GM19455 (cell line): ENCODE data around the gene MEAF6.
A peak's percentile ranks its signal among the peaks of the same experiment; 100 is the strongest.

Experiments used
- ATAC-seq: cut with Tn5 transposase; IDR thresholded peaks from one replicate; pipeline ENCODE4 v1.9.1; 2021; ENCODE audit not compliant: unreplicated experiment

Gene MEAF6

DNA sequence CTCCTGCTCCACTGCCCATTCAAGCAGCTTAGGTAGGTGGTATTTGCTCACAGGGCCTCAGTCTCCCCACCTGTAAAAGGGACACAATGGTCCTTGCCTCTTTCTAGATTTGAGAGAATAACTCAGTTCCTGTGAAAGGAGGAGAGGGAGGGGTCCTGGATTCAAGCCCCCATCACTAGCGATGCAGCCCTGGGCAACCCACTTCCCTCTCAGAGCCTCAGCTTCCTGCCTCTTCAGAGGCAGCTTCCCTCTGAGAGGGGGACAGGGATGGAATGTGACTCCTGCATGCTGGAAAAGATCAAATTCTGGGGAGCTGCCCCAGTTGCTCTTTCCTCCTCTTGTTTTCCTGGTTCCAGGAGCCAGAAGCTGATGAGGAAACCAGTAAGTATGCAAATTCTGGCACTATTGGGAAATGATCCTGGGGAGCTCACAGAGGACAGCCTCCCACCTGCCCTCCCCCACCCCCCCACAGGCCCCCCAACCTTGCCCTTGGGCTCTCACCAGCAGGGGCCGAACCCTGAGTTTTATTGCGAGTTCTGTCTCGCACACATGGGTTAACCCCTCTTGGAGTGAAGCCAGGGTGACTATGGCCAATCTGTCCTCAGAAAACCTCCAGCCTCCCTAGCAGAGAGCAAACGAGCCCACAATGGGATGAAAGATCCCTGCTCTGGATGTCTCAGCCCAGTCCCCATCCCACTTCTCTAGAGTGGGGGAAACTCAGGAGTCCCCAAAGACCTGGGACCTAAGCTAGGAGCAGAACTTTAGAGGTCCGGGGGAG, 28.5 kb downstream of the MEAF6 start:
- ATAC-seq: no peak

DNA sequence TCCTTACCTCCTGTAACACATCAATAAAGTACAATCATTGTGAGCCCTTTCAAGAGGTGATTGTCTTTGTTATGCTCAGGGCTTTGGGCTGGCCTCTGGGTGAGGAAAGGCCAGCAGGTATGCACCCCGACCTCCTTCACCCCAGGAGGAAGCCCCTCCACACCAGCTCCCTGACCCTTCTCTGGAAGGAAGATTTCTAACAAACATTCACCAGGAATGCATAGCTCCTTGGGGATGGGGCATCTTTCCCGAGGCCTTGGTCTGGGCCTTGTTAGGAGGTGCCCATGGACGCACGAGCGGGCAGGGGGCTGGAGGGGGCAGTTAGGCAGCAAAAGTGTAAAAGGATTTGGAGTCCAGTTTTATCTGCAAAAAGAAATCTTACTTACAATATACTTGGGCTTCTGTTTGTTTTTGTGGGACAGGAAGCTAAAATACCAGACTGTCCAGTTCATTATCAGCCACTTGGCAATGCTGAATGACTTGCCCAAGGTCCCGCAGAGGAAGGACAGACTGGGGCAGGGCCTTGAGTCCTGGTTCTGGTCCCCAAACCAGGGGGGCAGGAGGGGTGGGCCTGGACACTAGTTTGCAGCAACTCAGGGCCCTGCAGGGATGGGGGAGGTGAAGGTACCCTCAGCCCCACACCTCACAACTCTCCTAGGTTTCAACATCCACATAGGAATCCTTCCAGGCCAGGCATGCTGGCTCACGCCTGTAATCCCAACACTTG, 30.1 kb downstream of the MEAF6 start:
- ATAC-seq: no peak

DNA sequence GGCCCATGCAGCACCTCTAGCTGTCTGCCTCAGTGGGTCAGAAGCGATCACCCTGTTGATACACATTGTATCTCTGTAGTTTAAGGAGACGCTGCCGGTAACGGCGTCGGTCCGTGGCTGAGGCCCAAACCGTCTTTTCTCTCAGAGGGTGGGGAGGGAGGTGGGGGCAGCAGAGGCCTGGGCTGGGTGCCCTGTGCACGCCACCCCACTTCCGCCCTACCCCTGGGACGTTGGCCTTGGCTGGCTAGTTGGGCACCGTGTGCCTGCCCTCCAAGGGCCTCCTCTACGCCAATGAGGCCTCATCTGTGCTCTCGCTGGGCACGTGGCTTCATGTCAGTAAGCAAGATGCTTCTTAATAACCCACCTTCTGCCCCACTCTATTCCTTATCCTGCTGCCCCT, 30.8 kb downstream of the MEAF6 start:
- no peak for ATAC-seq

DNA sequence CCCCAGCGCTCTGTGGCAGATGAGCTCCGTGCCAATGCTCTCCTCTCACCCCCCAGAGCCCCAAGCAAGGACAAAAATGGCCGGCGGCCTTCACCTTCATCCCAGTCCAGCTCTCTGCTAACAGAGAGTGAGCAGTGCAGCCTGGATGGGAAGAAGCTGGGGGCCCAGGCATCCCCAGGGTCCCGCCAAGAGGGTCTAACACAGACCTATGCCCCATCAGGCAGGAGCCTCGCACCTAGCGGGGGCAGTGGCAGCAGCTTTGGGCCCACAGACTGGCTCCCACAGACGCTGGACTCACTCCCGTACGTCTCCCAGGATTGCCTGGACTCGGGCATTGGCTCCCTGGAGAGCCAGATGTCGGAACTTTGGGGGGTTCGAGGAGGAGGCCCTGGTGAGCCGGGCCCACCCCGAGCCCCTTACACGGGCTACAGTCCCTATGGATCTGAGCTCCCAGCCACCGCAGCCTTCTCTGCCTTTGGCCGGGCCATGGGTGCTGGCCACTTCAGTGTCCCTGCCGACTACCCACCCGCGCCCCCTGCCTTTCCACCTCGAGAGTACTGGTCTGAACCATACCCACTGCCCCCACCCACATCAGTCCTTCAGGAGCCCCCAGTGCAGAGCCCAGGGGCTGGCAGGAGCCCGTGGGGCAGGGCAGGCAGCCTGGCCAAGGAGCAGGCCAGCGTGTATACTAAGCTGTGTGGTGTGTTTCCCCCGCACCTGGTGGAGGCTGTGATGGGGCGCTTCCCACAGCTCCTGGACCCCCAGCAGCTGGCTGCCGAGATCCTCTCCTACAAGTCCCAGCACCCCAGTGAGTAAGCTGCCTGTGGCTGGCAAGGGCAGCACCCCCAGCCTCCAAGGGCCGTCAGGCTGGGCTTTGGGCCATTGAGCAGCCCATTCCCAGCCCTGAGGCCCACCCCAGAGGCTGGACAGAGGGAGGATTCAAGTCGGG, 31.5 kb downstream of the MEAF6 start:
- ATAC-seq: no peak

DNA sequence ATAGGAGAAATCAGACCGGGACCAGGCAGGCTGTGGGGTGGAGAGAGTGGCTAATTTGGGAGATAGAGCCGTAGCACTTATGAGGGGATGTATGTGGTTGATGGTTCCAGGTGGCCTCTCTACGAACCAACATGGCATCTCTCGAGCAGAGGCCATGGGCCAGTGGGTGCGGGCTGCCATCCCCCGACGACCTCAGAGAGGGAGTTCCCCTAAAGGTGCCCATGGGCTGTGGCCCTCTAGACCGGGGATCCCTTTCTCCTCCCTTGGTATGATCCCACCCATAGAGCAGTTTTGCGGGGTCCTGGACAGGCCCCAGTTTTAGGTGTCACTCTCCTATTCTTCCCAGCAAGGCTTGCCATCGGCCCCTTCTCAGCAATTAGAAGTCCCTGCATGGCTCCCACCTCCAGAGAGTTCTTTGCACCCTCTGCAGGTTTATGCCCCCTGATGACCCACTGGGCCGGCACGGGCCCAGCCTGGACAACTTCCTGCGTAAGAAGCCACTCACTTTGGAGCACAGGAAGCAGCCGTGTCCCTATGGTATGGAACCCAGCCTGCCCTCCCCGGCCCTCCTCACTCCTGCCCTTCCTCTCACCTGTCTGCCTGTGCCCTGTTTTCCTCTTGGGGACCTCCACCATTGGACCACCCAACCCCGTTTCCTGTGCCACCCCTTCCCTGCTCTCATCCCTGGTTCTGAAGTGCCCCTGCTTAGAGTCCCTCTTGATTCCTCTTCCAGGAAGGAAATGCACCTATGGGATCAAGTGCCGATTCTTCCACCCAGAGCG, 32.4 kb downstream of the MEAF6 start:
- no peak for ATAC-seq

DNA sequence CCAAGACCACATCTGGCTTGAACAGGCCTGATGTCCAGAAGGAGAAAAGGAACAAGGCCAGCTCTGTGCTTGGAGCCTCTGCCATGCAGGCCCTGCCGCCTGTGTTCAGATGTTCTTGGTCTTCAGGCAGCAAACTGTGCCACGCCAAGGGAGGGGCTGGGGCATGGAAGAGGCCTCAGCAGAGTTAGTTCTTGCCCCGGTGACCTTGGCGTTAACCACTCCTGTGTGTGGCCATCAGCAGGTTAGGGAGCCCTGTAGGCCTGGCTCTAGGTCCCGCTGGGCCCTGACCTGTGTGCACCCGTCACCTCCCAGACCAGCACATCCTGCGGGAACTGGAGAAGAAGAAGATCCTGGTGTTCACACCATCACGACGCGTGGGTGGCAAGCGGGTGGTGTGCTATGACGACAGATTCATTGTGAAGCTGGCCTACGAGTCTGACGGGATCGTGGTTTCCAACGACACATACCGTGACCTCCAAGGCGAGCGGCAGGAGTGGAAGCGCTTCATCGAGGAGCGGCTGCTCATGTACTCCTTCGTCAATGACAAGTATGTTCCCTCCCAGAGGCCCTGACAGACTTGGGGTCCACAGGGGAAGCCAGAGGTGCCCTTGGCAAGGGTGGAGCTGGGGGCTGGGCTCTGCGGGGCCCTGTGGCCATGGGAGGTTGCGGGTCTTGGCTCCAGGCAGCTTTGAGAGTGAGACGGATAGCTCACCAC, 33.1 kb downstream of the MEAF6 start:
- ATAC-seq: no peak

DNA sequence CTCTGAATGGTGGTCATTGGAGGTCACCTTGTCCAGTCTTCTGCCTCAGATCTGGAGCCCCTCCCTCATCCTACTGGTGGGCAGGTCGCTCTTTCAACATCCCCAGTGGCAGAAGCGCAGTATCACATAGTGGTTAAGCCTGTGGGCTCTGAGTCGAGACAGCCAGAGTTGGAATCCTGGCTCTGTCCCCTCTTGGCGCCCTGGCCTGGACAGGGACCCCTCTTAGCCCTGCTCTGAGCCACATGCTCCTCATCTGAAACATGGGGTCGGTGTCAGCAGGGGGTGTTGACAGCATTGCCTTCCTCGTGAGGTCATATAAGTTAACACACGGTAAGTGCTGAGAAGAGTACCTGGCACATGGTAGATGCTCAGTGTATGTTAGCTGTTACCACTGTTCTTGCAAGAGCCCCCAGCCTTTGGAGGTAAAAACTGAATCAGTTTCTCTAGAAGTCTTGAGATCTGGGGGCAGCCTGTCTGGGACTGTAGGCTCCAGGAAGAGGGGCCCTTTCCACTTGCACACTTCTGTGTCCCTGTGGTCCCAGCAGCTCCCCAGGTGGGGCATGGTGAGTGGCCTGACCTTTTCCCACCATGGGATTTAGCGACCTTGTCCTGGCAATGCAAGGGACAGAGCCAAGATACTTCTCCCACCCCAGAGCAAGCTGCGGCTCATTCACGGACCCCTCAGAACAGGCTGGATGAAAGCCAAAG, 33.8 kb downstream of the MEAF6 start:
- ATAC-seq: no peak

DNA sequence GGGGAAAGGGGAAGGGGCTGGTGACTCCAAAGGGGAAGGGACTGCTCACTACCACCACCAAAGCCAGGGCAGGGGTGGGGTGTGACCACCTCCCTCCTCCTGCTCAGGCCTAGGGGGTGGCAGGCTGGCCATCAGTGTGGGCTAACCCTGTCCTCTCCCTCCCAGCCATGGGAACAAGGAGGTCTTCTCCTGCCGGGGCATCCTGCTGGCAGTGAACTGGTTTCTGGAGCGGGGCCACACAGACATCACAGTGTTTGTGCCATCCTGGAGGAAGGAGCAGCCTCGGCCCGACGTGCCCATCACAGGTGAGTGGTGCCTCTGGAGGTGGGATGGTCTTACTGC, 34.5 kb downstream of the MEAF6 start:
- ATAC-seq: no peak

DNA sequence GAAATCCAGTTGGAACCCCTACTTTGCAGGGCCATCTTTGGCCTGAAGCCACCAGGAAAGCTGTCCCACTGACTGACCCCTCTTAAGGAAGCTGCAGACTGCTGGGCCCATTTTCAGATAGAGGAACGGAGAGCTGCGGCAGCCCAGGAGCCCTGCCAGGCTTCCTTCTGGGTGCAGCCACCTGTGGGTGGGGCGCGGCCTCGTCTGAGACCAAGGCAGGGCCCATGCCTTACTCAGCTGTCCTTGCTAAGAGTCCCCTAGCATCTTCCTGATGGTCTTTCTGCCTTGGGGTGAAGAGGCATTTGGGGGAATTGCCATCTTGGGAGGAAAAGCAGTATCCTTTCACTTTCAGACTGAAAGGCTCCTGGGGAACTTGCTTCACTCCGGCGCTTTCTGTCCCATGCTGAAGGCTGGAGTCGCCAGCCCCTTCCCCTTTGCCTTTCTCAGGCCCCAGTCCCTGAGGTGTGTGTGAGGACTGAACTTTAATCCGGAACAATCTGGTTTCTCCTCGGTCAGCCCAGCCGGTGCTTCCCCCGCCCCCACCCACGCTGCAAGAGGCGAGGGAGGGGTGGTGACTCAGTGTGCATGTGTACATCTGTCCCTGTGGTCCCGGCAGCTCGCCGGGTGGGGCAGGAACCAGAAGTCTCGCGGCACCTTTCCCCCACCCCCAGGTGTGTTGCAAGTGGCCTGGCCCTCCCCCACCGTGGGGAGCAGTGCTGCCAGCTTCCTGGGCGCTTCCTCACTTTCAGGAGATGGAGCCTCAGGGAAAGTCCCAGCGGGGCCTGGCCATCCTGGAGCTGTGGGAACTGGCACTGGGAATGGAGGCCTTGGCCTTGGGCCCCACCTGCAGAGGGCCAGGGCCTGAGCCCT, 35.1 kb downstream of the MEAF6 start:
- no peak for ATAC-seq

DNA sequence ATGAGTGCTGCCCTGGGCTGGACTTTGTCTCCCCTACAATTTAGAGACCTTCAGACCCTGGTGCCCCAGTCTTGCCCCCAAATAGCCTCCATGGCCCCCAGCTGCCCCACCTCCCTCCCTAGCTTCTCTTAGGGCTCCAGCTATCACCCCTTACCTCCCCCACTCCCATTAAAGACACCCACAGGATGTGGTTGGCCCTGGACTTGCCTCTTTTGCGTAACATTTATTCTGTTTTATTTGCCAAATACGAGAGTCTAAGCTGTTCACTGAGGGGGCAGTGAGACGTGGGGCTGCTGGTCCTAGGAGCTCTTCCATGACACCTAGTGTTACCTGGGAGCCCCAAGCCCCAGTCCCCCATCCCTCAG, 35.7 kb downstream of the MEAF6 start:
- ATAC-seq: no peak

DNA sequence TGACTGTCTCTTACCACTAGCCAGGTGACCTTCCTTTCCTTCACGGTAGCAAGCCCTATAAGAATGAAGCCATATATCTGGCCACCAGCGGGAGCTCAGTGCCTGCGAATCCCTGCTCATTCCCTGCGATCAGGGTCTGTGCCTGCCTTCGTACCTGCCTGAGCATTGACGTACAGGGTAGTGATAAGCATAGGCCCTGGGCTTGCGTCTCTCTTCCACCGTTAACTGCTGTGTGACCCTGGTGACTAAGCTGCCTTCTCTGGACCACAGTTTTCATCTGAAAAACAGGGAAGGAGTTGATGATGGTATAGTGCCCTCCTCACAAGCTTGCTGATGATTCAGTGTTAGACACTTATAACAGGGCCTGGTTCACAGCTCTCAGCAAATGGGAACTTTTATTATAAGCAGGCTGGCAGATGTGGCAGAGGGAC, 36.1 kb downstream of the MEAF6 start:
- no peak for ATAC-seq

DNA sequence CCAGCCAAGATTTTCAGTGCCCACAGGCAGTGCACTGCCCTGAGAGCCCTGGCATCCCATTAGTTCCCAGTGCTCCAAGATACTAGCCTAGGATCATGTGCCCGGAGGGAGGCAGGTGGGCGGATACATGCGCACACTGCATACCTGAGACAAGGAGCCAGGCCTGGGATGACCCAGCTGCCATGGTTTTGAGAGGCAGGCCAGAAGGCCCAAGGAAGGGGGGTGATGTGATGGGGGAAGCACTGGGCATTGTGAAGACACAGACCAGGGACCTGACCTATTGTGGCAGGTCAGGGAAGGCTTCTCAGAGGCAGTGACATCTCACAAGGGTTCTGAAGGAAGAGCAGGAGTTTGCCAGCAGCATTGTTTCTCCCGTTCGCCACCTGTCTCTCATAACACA, 36.6 kb downstream of the MEAF6 start:
- ATAC-seq: no peak

DNA sequence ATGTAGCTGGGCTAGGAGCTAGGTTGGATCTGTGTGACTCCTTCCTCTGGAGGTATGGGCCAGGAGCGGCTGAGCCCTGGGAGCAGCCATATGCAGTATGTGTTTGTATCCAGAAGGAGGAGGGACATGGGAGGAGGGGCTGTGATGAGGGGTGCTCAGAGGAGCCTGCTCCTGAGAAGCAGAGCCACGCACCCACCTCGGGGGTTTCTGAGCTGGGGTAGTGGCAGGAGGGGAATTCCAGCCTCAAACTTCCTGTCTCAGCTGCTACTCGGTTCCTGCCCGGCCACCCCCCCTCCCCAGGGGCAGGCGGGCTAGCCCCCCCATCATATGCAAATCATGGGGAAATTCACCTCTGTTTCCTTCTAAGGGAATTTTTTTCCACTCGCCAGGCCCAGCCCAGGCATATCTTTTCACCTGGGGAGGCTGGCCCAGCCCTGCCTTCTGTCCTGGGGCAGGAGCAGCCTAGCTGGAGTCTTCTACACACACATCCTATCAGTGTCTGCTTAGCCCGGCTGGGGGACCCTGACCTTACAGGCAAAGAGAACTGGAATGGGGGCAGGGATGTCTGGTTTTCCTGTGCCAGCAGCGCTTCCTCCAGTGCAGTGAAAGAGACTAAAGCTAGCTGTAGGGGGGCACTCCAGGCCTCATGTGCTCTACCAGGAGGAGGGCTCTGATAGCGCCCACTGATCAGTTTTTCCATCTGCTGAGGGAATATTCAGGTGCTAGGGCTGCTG, 37.2 kb downstream of the MEAF6 start:
- peak; percentile 31 for ATAC-seq

DNA sequence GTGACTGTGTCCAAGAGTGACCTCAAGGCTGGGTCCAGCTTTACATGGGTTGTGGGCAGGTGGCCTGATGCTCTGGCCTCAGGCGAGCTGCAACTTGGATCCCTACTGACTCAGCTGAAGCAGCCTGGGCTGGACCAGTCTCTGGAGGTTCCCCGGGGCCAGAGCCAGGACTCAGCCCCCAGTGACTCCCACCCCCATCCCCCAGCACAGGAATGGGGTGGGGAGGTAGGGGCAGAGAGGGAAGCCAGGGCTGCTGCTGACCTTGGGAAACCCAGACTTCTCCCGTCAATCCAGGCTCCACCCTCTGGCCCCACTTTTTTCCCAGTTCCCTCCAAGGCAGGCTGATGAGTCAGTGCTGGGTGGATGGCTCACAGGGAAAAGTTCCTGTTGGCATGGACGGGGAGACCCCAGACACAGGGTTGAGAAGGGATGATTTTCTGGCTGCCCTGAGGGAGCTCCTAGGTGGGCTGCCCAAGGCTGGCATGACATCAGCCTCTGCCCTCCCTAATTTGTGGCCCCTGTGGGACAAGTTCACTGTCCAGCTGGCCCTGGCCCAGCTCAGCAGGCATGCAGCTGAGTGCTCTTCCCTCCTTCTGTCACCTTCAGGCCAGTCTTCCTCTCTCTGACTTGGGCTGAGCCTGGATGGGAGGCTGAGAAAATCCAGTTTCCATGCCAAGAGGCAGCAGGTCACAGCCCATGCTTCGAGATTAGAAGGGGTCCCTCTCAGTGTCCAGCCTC, 37.9 kb downstream of the MEAF6 start:
- ATAC-seq: no peak

DNA sequence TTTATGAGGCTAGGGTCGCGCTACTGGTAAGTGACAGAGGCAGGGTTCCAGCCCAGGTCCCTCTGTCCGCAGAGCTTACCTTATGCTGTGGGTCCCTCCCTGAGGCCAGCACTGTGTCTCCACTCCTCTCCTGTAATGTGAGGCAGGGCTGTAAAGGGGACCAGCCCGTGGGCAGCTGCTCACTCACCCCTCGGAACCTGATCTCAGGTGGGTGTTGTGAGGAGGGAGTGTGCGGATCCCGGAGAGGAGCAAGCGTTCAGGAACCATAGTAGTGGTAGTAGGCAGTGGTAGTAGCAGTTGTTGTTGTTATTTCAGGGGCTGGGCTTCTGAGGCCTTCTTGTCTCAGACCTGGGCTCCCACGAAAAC, 38.5 kb downstream of the MEAF6 start:
- no peak for ATAC-seq

DNA sequence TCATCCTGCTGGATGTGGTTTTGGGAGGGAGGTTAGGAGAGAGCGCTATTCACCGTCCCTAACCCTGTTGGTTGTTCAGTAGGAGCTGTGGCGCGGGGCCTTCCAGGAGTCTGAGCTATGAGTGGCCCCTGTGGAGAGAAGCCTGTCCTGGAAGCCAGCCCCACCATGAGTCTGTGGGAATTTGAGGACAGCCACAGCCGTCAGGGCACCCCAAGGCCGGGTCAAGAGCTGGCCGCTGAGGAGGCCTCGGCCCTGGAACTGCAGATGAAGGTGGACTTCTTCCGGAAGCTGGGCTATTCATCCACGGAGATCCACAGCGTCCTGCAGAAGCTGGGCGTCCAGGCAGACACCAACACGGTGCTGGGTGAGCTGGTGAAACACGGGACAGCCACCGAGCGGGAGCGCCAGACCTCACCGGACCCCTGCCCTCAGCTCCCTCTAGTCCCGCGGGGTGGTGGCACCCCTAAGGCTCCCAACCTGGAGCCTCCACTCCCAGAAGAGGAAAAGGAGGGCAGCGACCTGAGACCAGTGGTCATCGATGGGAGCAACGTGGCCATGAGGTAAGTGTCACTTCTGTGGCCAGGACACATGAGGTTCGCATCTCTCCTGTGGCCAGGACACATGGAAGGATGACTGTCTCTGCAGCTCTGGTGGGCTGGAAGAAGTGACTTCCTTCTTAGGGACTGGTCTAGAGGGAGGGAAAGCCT, 39.0 kb downstream of the MEAF6 start:
- ATAC-seq: no peak
